Breast epithelium (tissue), 3 donors: Measurements from ENCODE around the gene KDM4C.

Experiments
- POLR2A ChIP-seq: fragments of 450-650 bp; IDR thresholded peaks from one replicate; pipeline ENCODE4 v1.6.1; 2016; ENCODE audit warnings: antibody characterized with exemption, mild to moderate bottlenecking, moderate library complexity
- POLR2AphosphoS5 ChIP-seq, 3 donors: sonication (generic); formaldehyde crosslinking; IDR thresholded peaks; one replicate each; pipeline ENCODE4 v1.6.1; 2017; ENCODE audit warnings: antibody characterized with exemption in 3 of 3
- TF ChIP-seq, protein P1 (sequence below), 3 donors: fragments of 450-650 bp; IDR thresholded peaks; one replicate each; pipeline ENCODE4 v1.5.1; 2016 to 2017; ENCODE audit warnings: antibody characterized with exemption in 3 of 3, mild to moderate bottlenecking in 3 of 3, moderate library complexity in 3 of 3

DNA sequence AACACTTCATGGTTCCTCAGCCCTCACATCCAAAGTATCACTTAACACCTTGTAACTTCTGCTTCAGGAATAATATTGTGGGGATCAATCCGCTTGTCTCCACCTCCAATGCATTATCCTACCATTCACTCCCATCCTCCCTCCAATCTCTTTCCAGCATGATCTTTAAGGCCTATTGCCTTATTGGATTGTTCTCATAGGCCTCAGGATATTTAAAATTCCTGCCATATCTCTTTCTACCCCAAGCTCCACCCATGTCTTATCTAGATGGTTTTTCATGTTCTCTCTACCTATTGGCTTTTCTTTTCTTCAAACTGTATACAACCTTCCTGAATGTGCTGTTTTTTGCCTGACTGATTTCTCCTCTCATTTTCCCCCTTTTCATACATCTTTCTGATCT is 7.2 kb downstream of the KDM4C start:
- TF ChIP-seq, protein P1, sequence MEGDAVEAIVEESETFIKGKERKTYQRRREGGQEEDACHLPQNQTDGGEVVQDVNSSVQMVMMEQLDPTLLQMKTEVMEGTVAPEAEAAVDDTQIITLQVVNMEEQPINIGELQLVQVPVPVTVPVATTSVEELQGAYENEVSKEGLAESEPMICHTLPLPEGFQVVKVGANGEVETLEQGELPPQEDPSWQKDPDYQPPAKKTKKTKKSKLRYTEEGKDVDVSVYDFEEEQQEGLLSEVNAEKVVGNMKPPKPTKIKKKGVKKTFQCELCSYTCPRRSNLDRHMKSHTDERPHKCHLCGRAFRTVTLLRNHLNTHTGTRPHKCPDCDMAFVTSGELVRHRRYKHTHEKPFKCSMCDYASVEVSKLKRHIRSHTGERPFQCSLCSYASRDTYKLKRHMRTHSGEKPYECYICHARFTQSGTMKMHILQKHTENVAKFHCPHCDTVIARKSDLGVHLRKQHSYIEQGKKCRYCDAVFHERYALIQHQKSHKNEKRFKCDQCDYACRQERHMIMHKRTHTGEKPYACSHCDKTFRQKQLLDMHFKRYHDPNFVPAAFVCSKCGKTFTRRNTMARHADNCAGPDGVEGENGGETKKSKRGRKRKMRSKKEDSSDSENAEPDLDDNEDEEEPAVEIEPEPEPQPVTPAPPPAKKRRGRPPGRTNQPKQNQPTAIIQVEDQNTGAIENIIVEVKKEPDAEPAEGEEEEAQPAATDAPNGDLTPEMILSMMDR (IDR thresholded peaks at IDR 0.05) = no peak
- TF ChIP-seq POLR2AphosphoS5 (IDR thresholded peaks at IDR 0.05) (no peak), POLR2A (no peak)
